ENCODE results near the gene PP2D1. TPM values are rescaled to one million over a fixed set of nuclear protein-coding genes. Genes with fewer than 3 reads are reported as not detected.

The PP2D1 gene
- total and polyA plus RNA-seq, 3 donors from 2014 or later: 9.3 to 37.5 (median 22.8) TPM

- no peak for TF ChIP-seq POLR2A (IDR thresholded peaks at IDR 0.05)
- TF ChIP-seq CTCF (IDR thresholded peaks at IDR 0.05): no peak
- DNase-seq: no peak
These were observed 74.4 kb downstream of the PP2D1 start for GRCh38 chr3:19937459-19938294.

More at GRCh38 chr3:19937459-19938294, 74.4 kb downstream of the PP2D1 start:
- H3K36me3 ChIP-seq (ENCODE audit: low read depth, missing control alignments): no peaks in the 10 kb centered on the region
- no peak overlapping the region for H3K4me3 ChIP-seq
- 48 to 51% methylated on average over 7 of the region's 7 CpGs for WGBS, 2 donors
- no peaks in the 10 kb centered on the region for H3K9me3 ChIP-seq
- H3K27me3 ChIP-seq: no peaks in the 10 kb centered on the region
- H3K4me1 ChIP-seq: no peaks in the 10 kb centered on the region
- intact Hi-C loops (cut with DNase I; ENCODE audit: low total_unique reads): no loop called here
- no peak overlapping the region for H3K27ac ChIP-seq

Small RNA genes within 50 kb of the gene (small RNA-seq; reads per million reads assigned to genes)
- 0 reads per million in 2 donors for gene RNU4-85P
- 0 reads per million in 2 donors for gene RPL39P18

Other genes with a start within 250 kb of the PP2D1 start
- gene EFHB, start 78.0 kb downstream of the PP2D1 start, total RNA-seq: 10 to 100 TPM in 1 of 2 donors, 1 to 10 TPM in 1; 9.4 to 22.0 TPM
- gene EFHB, start 78.0 kb downstream of the PP2D1 start, polyA plus RNA-seq (ENCODE audit: insufficient read depth, low read depth, low replicate concordance): 32.9 TPM
- gene RAB5A, start 65.2 kb downstream of the PP2D1 start, total RNA-seq: 10 to 100 TPM; 55.6 to 62.6 TPM
- gene RAB5A, start 65.2 kb downstream of the PP2D1 start, polyA plus RNA-seq (ENCODE audit: insufficient read depth, low read depth, low replicate concordance): 43.4 TPM
- gene KAT2B, start 28.2 kb upstream of the PP2D1 start, total RNA-seq: 1 to 10 TPM; 6.5 to 9.9 TPM
- gene KAT2B, start 28.2 kb upstream of the PP2D1 start, polyA plus RNA-seq (ENCODE audit: insufficient read depth, low read depth, low replicate concordance): 5.3 TPM
- gene SGO1, start 173.9 kb upstream of the PP2D1 start, total RNA-seq: 10 to 100 TPM; 10.0 to 11.9 TPM
- gene SGO1, start 173.9 kb upstream of the PP2D1 start, polyA plus RNA-seq (ENCODE audit: insufficient read depth, low read depth, low replicate concordance): 4.4 TPM

Measured in testis (tissue), 3 donors.